ENCODE measurements around the gene IL23A. TPM values are rescaled to one million over a fixed set of nuclear protein-coding genes. Genes with fewer than 3 reads are reported as not detected.
"Not testable (repeated sequence)": the region's sequence is repeated elsewhere in the genome, so short reads cannot be mapped to it uniquely, and the experiment has no call there.

The IL23A gene
- total and polyA plus RNA-seq, 2 experiments from 2014 or later = 2.5 to 8.0 TPM

GRCh38 chr12:56321027-56321426 is 17.7 kb upstream of the IL23A start:
- Mint-ChIP-seq H3K27me3 (ENCODE audit: insufficient read depth, low read depth, poor library complexity) (peaks cover 6% of the 10 kb centered on the region), H3K9me3 (no peaks in the 10 kb centered on the region), H3K27ac (no peak overlapping the region), H3K4me1 (no peaks in the 10 kb centered on the region; the same call in 2 of the 3 replicates), H3K4me3 (no peak overlapping the region), H3K36me3 (ENCODE audit: low read depth) (peaks cover 14% of the 10 kb centered on the region; the same call in 2 of the 3 replicates)
- no peaks in the 10 kb centered on the region for H3K27me3 ChIP-seq (ENCODE audit: insufficient read depth)
- H3K79me2 ChIP-seq (replicated peaks; ENCODE audit: insufficient read depth) = no peaks in the 10 kb centered on the region
- H3K4me3 ChIP-seq = no peak overlapping the region
- H4K20me1 ChIP-seq (replicated peaks; ENCODE audit: insufficient read depth) = no peaks in the 10 kb centered on the region
- no peak overlapping the region for H2AFZ ChIP-seq
- DNase-seq (ENCODE audit: low spot score) (no peak), ATAC-seq (no peak)
- no peak overlapping the region for H3K27ac ChIP-seq (ENCODE audit: low read depth)
- TF ChIP-seq JUNB (IDR thresholded peaks at IDR 0.05; ENCODE audit: unreplicated experiment) = no peak
- TF ChIP-seq EZH2 (IDR thresholded peaks at IDR 0.05; ENCODE audit: low read depth, unreplicated experiment) = no peak
- no peak for TF ChIP-seq CTCF (conservative IDR thresholded peaks at IDR 0.05; ENCODE audit: low read depth in 2 of 2)
- no peak for TF ChIP-seq REST (IDR thresholded peaks at IDR 0.05; ENCODE audit: unreplicated experiment)
- TF ChIP-seq STAT1 (IDR thresholded peaks at IDR 0.05; ENCODE audit: unreplicated experiment) = no peak
- no peak for TF ChIP-seq ZNF331 (CRISPR knock-in tag; IDR thresholded peaks at IDR 0.05; ENCODE audit: low read depth)
- TF ChIP-seq ETS1 (IDR thresholded peaks at IDR 0.05) = no peak
- TF ChIP-seq CREB1 (CRISPR knock-in tag; IDR thresholded peaks at IDR 0.05; ENCODE audit: low read depth) = no peak
- TF ChIP-seq ZNF114 (CRISPR knock-in tag; IDR thresholded peaks at IDR 0.05) = no peak
- no peak for TF ChIP-seq ZNF462 (CRISPR knock-in tag; IDR thresholded peaks at IDR 0.05)
- H3K36me3 ChIP-seq (ENCODE audit: insufficient read depth) = no peaks in the 10 kb centered on the region
- H3K4me2 ChIP-seq = no peak overlapping the region
- no peaks in the 10 kb centered on the region for H3K9me2 ChIP-seq (ENCODE audit: insufficient read depth)
- H3F3A ChIP-seq (replicated peaks; ENCODE audit: low read depth) = 0 out of 2 replicates have a peak, but pooled peaks cover 3% of the 10 kb centered on the region
- peaks cover 7% of the 10 kb centered on the region for H3K4me1 ChIP-seq (ENCODE audit: insufficient read depth)

- H3K4me3 Mint-ChIP-seq; H3K4me2 ChIP-seq; H3K27ac Mint-ChIP-seq; H3K4me3 ChIP-seq; ATAC-seq; H3K9me2 ChIP-seq (ENCODE audit: insufficient read depth); H3K36me3 ChIP-seq (ENCODE audit: insufficient read depth); H3K27me3 ChIP-seq (ENCODE audit: insufficient read depth); H3K4me1 ChIP-seq (ENCODE audit: insufficient read depth); H3K27me3 Mint-ChIP-seq (ENCODE audit: insufficient read depth, low read depth, poor library complexity); H3K4me1 Mint-ChIP-seq; H2AFZ ChIP-seq; H3K9me3 Mint-ChIP-seq; DNase-seq (ENCODE audit: low spot score); H4K20me1 ChIP-seq (replicated peaks; ENCODE audit: insufficient read depth); H3F3A ChIP-seq (replicated peaks; ENCODE audit: low read depth); H3K79me2 ChIP-seq (replicated peaks; ENCODE audit: insufficient read depth); H3K27ac ChIP-seq (ENCODE audit: low read depth): not testable (repeated sequence)
- peaks cover 18% of the 10 kb centered on the region for H3K36me3 Mint-ChIP-seq (ENCODE audit: low read depth)
These were observed 17.1 kb upstream of the IL23A start for GRCh38 chr12:56321610-56322009.
